ENCODE data around the gene SINHCAF. TPM values are rescaled to one million over a fixed set of nuclear protein-coding genes. Genes with fewer than 3 reads are reported as not detected.
"Not testable (repeated sequence)": the region's sequence is repeated elsewhere in the genome, so short reads cannot be mapped to it uniquely, and the experiment has no call there.

The SINHCAF gene
- total RNA-seq, 1 donor from 2014 or later: 45.7 TPM

GRCh38 chr12:31277081-31277480 lies 48.9 kb downstream of the SINHCAF start:
- H3K9me3 ChIP-seq: no peaks in the 10 kb centered on the region
- H3K27ac ChIP-seq: no peak overlapping the region
- peaks cover 3% of the 10 kb centered on the region for H3K36me3 ChIP-seq
- H3K4me1 ChIP-seq: no peaks in the 10 kb centered on the region
- no peak overlapping the region for H3K4me3 ChIP-seq
- intact Hi-C loops (cut with DNase I): no loop called here
- no peaks in the 10 kb centered on the region for H3K27me3 ChIP-seq
- no peak for ATAC-seq
- TF ChIP-seq CTCF (IDR thresholded peaks at IDR 0.05): no peak
- DNase-seq: no peak

GRCh38 chr12:31275491-31275890 lies 50.5 kb downstream of the SINHCAF start:
- Histone ChIP-seq H3K36me3 (no peaks in the 10 kb centered on the region), H3K9me3 (no peaks in the 10 kb centered on the region), H3K4me1 (no peaks in the 10 kb centered on the region), H3K4me3 (no peak overlapping the region), H3K27me3 (no peaks in the 10 kb centered on the region), H3K27ac (no peak overlapping the region)
- intact Hi-C loops (cut with DNase I): no loop called here
- DNase-seq (no peak), ATAC-seq (no peak)
- TF ChIP-seq CTCF (IDR thresholded peaks at IDR 0.05): no peak

DNA sequence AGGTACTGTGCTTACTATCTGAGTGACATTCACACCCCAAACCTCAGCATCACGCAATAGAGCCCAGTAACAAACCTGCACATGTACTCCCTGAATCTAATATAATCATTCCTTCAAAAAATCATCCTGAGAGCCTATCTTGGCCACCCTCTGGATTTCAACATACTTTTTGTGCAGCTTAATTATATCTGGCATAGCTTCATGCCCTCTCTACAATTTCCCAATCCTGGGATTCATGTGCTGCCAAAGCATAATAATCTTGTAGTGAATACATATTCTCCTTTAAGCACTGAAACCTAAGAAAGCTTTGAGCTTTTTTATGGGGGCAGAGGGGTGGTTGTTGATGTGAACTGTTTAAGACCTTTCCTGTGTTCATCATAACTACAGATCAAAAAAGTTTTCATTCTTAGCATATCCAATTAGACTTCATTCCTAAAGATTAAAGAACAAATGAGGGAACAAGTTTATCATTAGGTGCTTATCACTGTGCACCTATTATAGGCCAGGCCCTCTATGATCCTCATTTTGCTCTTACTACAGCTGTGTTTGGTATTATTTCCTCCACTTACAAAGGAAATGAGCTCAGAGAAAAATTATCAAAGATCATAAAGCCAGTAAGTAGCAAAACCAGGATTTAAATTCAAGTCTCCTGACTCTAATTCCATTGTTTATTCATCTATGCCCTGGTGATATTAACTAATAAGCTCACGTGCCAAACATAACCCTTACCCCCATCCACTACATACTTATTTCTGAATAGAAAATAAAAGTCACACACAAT lies 51.2 kb downstream of the SINHCAF start:
- H3K27ac ChIP-seq: no peak overlapping the region
- H3K27me3 ChIP-seq: no peaks in the 10 kb centered on the region
- intact Hi-C loops (cut with DNase I): no loop called here

GRCh38 chr12:31273794-31274193 lies 52.2 kb downstream of the SINHCAF start:
- ATAC-seq; intact Hi-C loops (cut with DNase I): not testable (repeated sequence)

More for the DNA sequence above, 51.2 kb downstream of the SINHCAF start:
- no peak for TF ChIP-seq CTCF (IDR thresholded peaks at IDR 0.05)
- H3K36me3 ChIP-seq: no peaks in the 10 kb centered on the region
- DNase-seq (no peak), ATAC-seq (no peak)
- no peaks in the 10 kb centered on the region for H3K9me3 ChIP-seq
- no peak overlapping the region for H3K4me3 ChIP-seq
- no peaks in the 10 kb centered on the region for H3K4me1 ChIP-seq

DNA sequence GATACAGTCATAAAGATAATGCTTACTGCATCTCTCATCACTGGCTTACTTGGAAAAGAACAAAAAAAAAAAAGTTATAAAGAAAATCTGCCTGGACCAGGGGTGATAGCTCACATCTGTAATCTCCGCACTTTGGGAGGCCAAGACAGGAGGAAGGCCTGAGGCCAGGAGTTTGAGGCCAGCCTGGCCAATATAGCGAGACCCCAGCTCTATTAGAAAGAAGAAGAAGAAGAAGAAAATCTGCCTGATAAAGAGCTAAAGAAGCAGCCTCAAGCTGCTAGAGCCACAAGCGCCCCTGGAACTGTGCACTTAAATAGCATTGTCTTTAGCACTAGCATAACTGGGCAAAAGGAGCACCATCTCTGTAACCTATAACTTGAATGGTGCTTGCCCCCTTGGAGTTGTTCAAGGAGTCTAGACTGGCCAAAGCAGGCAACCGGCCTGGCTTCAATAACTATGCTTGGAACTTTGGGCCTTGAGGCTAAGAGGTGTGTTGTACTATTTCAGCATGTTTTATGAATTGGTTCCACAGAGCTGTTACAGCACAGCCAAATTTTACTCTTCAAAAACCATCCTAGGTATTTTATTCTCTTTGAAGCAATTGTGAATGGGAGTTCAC lies 53.2 kb downstream of the SINHCAF start:
- TF ChIP-seq CTCF (IDR thresholded peaks at IDR 0.05): no peak
- intact Hi-C loops (cut with DNase I): no loop called here
- DNase-seq (no peak), ATAC-seq (no peak)
- no peak overlapping the region for H3K27ac ChIP-seq
- H3K27me3 ChIP-seq: no peaks in the 10 kb centered on the region
- H3K9me3 ChIP-seq: no peaks in the 10 kb centered on the region
- H3K4me3 ChIP-seq: no peak overlapping the region
- H3K4me1 ChIP-seq: no peaks in the 10 kb centered on the region
- H3K36me3 ChIP-seq: no peaks in the 10 kb centered on the region

More at GRCh38 chr12:31273794-31274193, 52.2 kb downstream of the SINHCAF start:
- not testable (repeated sequence) for H3K4me1 ChIP-seq, DNase-seq, H3K4me3 ChIP-seq, H3K27ac ChIP-seq, H3K9me3 ChIP-seq, H3K36me3 ChIP-seq, H3K27me3 ChIP-seq

DNA sequence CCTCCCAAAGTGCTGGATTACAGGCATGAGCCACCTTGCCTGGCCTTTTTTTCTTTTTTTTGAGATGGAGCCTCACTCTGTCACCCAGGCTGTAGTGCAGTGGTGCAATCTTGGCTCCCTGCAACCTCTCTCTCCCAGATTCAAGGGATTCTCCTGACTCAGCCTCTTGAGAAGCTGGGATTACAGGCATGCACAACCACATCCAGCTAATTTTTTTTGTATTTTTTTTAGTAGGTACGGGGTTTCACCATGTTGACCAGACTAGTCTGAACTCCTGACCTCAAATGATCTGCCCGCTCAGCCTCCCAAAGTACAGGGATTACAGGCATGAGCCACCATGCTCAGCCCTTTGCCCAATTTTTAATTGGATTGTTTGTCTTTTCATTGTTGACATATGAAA lies 58.0 kb downstream of the SINHCAF start:
- no peak overlapping the region for H3K4me3 ChIP-seq
- TF ChIP-seq CTCF (IDR thresholded peaks at IDR 0.05): no peak
- ATAC-seq: no peak
- intact Hi-C loops (cut with DNase I): no loop called here
- H3K4me1 ChIP-seq: no peaks in the 10 kb centered on the region
- H3K27ac ChIP-seq: no peak overlapping the region
- H3K9me3 ChIP-seq: no peaks in the 10 kb centered on the region
- DNase-seq: no peak
- no peaks in the 10 kb centered on the region for H3K36me3 ChIP-seq
- no peaks in the 10 kb centered on the region for H3K27me3 ChIP-seq
